ENCODE measurements around the gene GAS6.
A peak's percentile ranks its signal among the peaks of the same experiment; 100 is the strongest.
"Not testable (repeated sequence)": the region's sequence is repeated elsewhere in the genome, so short reads cannot be mapped to it uniquely, and the experiment has no call there.

The GAS6 gene

GRCh38 chr13:113877149-113877990 lies 13.5 kb upstream of the GAS6 start:
- Histone ChIP-seq H3K4me3 (ENCODE audit: low read depth in 1 of 2, low read length in 2 of 2) (no peak overlapping the region), H3K36me3 (ENCODE audit: insufficient read depth, low read length) (no peaks in the 10 kb centered on the region), H3K27ac (ENCODE audit: low read depth, low read length) (no peak overlapping the region), H3K27me3 (ENCODE audit: control insufficient read depth in 1 of 2, insufficient read depth in 2 of 2, low read length in 2 of 2) (peaks cover 0 to 21% of the 10 kb centered on the region in 2 donors), H3K4me1 (ENCODE audit: insufficient read depth, low read length) (peaks cover 10% of the 10 kb centered on the region), H3K9me3 (ENCODE audit: low read length) (no peaks in the 10 kb centered on the region), H3K9ac (ENCODE audit: low read length) (no peak overlapping the region)

- Histone ChIP-seq H3K4me3 (ENCODE audit: low read depth in 1 of 2, low read length in 2 of 2) (no peak overlapping the region), H3K27me3 (ENCODE audit: control insufficient read depth in 1 of 2, insufficient read depth in 2 of 2, low read length in 2 of 2) (peaks cover 4 to 21% of the 10 kb centered on the region in 2 donors), H3K9me3 (ENCODE audit: low read length) (no peaks in the 10 kb centered on the region), H3K36me3 (ENCODE audit: insufficient read depth, low read length) (no peaks in the 10 kb centered on the region), H3K27ac (ENCODE audit: low read depth, low read length) (no peak overlapping the region), H3K4me1 (ENCODE audit: insufficient read depth, low read length) (peaks cover 7% of the 10 kb centered on the region), H3K9ac (ENCODE audit: low read length) (no peak overlapping the region)
Measured at GRCh38 chr13:113876346-113877148, 12.7 kb upstream of the GAS6 start.

- H3K4me1 ChIP-seq (ENCODE audit: insufficient read depth, low read length), result peaks cover 7% of the 10 kb centered on the region
- H3K27me3 ChIP-seq (ENCODE audit: control insufficient read depth in 1 of 2, insufficient read depth in 2 of 2, low read length in 2 of 2), result peaks cover 4 to 21% of the 10 kb centered on the region in 2 donors
- no peak overlapping the region for H3K27ac ChIP-seq (ENCODE audit: low read depth, low read length)
- no peak overlapping the region for H3K9ac ChIP-seq (ENCODE audit: low read length)
- no peaks in the 10 kb centered on the region for H3K36me3 ChIP-seq (ENCODE audit: insufficient read depth, low read length)
- H3K4me3 ChIP-seq (ENCODE audit: low read depth in 1 of 2, low read length in 2 of 2), result no peak overlapping the region
- no peaks in the 10 kb centered on the region for H3K9me3 ChIP-seq (ENCODE audit: low read length)
Measured at GRCh38 chr13:113875837-113876281, 12.0 kb upstream of the GAS6 start.

GRCh38 chr13:113875429-113875815 lies 11.5 kb upstream of the GAS6 start:
- Histone ChIP-seq H3K9ac (ENCODE audit: low read length) (no peak overlapping the region), H3K36me3 (ENCODE audit: insufficient read depth, low read length) (no peaks in the 10 kb centered on the region), H3K4me3 (ENCODE audit: low read depth in 1 of 2, low read length in 2 of 2) (no peak overlapping the region), H3K9me3 (ENCODE audit: low read length) (no peaks in the 10 kb centered on the region), H3K27me3 (ENCODE audit: control insufficient read depth in 1 of 2, insufficient read depth in 2 of 2, low read length in 2 of 2) (peaks cover 4 to 21% of the 10 kb centered on the region in 2 donors), H3K27ac (ENCODE audit: low read depth, low read length) (no peak overlapping the region), H3K4me1 (ENCODE audit: insufficient read depth, low read length) (peaks cover 7% of the 10 kb centered on the region)

- H3K4me3 ChIP-seq (ENCODE audit: low read depth in 1 of 2, low read length in 2 of 2), result no peak overlapping the region
- H3K27me3 ChIP-seq (ENCODE audit: control insufficient read depth in 1 of 2, insufficient read depth in 2 of 2, low read length in 2 of 2), result peaks cover 4 to 21% of the 10 kb centered on the region in 2 donors
- H3K4me1 ChIP-seq (ENCODE audit: insufficient read depth, low read length), result peaks cover 7% of the 10 kb centered on the region
- no peak overlapping the region for H3K27ac ChIP-seq (ENCODE audit: low read depth, low read length)
- H3K9ac ChIP-seq (ENCODE audit: low read length), result no peak overlapping the region
- H3K36me3 ChIP-seq (ENCODE audit: insufficient read depth, low read length), result no peaks in the 10 kb centered on the region
- H3K9me3 ChIP-seq (ENCODE audit: low read length), result no peaks in the 10 kb centered on the region
Measured at GRCh38 chr13:113874579-113875428, 10.9 kb upstream of the GAS6 start.

- Histone ChIP-seq H3K4me3 (ENCODE audit: low read depth in 1 of 2, low read length in 2 of 2) (no peak overlapping the region), H3K27ac (ENCODE audit: low read depth, low read length) (no peak overlapping the region), H3K4me1 (ENCODE audit: insufficient read depth, low read length) (peaks cover 2% of the 10 kb centered on the region), H3K9ac (ENCODE audit: low read length) (no peak overlapping the region), H3K36me3 (ENCODE audit: insufficient read depth, low read length) (no peaks in the 10 kb centered on the region), H3K9me3 (ENCODE audit: low read length) (no peaks in the 10 kb centered on the region), H3K27me3 (ENCODE audit: control insufficient read depth in 1 of 2, insufficient read depth in 2 of 2, low read length in 2 of 2) (peaks cover 4 to 27% of the 10 kb centered on the region in 2 donors)
Measured at GRCh38 chr13:113874177-113874576, 10.3 kb upstream of the GAS6 start.

GRCh38 chr13:113869263-113869662 lies 5.4 kb upstream of the GAS6 start:
- Histone ChIP-seq H3K9me3 (ENCODE audit: low read length) (no peaks in the 10 kb centered on the region), H3K9ac (ENCODE audit: low read length) (no peak overlapping the region), H3K27ac (ENCODE audit: low read depth, low read length) (no peak overlapping the region), H3K4me1 (ENCODE audit: insufficient read depth, low read length) (peaks cover 5% of the 10 kb centered on the region), H3K4me3 (ENCODE audit: low read depth in 1 of 2, low read length in 2 of 2) (no peak overlapping the region), H3K36me3 (ENCODE audit: insufficient read depth, low read length) (no peaks in the 10 kb centered on the region), H3K27me3 (ENCODE audit: control insufficient read depth in 1 of 2, insufficient read depth in 2 of 2, low read length in 2 of 2) (peaks cover 4 to 20% of the 10 kb centered on the region in 2 donors)

- not testable (repeated sequence) for H3K9ac ChIP-seq (ENCODE audit: low read length); H3K4me3 ChIP-seq (ENCODE audit: low read depth in 1 of 2, low read length in 2 of 2); H3K9me3 ChIP-seq (ENCODE audit: low read length); H3K27ac ChIP-seq (ENCODE audit: low read depth, low read length); H3K36me3 ChIP-seq (ENCODE audit: insufficient read depth, low read length); H3K4me1 ChIP-seq (ENCODE audit: insufficient read depth, low read length)
- H3K27me3 ChIP-seq (ENCODE audit: control insufficient read depth in 1 of 2, insufficient read depth in 2 of 2, low read length in 2 of 2), result peaks cover 4 to 14% of the 10 kb centered on the region in 2 donors
Measured at GRCh38 chr13:113867913-113868312, 4.0 kb upstream of the GAS6 start.

- H3K9me3 ChIP-seq (ENCODE audit: low read length), result no peaks in the 10 kb centered on the region
- H3K27me3 ChIP-seq (ENCODE audit: control insufficient read depth in 1 of 2, insufficient read depth in 2 of 2, low read length in 2 of 2), result peaks cover 0 to 12% of the 10 kb centered on the region in 2 donors
- no peaks in the 10 kb centered on the region for H3K36me3 ChIP-seq (ENCODE audit: insufficient read depth, low read length)
- H3K4me3 ChIP-seq (ENCODE audit: low read depth in 1 of 2, low read length in 2 of 2), result no peak overlapping the region
- peaks cover 7% of the 10 kb centered on the region for H3K4me1 ChIP-seq (ENCODE audit: insufficient read depth, low read length)
- no peak overlapping the region for H3K27ac ChIP-seq (ENCODE audit: low read depth, low read length)
- no peak overlapping the region for H3K9ac ChIP-seq (ENCODE audit: low read length)
Measured at GRCh38 chr13:113865427-113865826, 1.6 kb upstream of the GAS6 start.

- peaks cover 0 to 8% of the 10 kb centered on the region in 2 donors for H3K27me3 ChIP-seq (ENCODE audit: control insufficient read depth in 1 of 2, insufficient read depth in 2 of 2, low read length in 2 of 2)
- no peaks in the 10 kb centered on the region for H3K36me3 ChIP-seq (ENCODE audit: insufficient read depth, low read length)
- H3K9ac ChIP-seq (ENCODE audit: low read length), result peak overlapping the region; percentile 39
- peaks cover 7% of the 10 kb centered on the region for H3K4me1 ChIP-seq (ENCODE audit: insufficient read depth, low read length)
- H3K4me3 ChIP-seq (ENCODE audit: low read depth in 1 of 2, low read length in 2 of 2), result peak overlapping the region; percentile 72 to 96
- H3K27ac ChIP-seq (ENCODE audit: low read depth, low read length), result peak overlapping the region; percentile 39
- H3K9me3 ChIP-seq (ENCODE audit: low read length), result no peaks in the 10 kb centered on the region
Measured at GRCh38 chr13:113864273-113864890, 506 bp upstream of the GAS6 start.
